Gastroesophageal sphincter (tissue), 3 donors: ENCODE results near the gene ACAP3.

Experiments
- EP300 ChIP-seq: sonication (generic); formaldehyde crosslinking; IDR thresholded peaks from one replicate; pipeline ENCODE4 v1.6.1; 2017; ENCODE audit warnings: antibody characterized with exemption, mild to moderate bottlenecking
- POLR2A ChIP-seq, 2 donors: fragments of 450-650 bp; IDR thresholded peaks; one replicate each; pipeline ENCODE4 v1.6.1; 2017; ENCODE audit warnings: antibody characterized with exemption in 2 of 2, mild to moderate bottlenecking in 2 of 2, moderate library complexity in 1 of 2
- TF ChIP-seq, protein P1 (sequence below), 4 experiments: fragments of 200-600 bp in 2 of 4; fragments of 450-650 bp in 2 of 4; sonication (generic) in 1 of 4; IDR thresholded peaks; one replicate each; pipeline ENCODE4 v1.5.1; 2017 to 2019; ENCODE audit warnings: antibody characterized with exemption in 4 of 4, mild to moderate bottlenecking in 2 of 4, moderate library complexity in 2 of 4

- TF ChIP-seq, protein P1, sequence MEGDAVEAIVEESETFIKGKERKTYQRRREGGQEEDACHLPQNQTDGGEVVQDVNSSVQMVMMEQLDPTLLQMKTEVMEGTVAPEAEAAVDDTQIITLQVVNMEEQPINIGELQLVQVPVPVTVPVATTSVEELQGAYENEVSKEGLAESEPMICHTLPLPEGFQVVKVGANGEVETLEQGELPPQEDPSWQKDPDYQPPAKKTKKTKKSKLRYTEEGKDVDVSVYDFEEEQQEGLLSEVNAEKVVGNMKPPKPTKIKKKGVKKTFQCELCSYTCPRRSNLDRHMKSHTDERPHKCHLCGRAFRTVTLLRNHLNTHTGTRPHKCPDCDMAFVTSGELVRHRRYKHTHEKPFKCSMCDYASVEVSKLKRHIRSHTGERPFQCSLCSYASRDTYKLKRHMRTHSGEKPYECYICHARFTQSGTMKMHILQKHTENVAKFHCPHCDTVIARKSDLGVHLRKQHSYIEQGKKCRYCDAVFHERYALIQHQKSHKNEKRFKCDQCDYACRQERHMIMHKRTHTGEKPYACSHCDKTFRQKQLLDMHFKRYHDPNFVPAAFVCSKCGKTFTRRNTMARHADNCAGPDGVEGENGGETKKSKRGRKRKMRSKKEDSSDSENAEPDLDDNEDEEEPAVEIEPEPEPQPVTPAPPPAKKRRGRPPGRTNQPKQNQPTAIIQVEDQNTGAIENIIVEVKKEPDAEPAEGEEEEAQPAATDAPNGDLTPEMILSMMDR (IDR thresholded peaks at IDR 0.05), result no peak
- no peak for TF ChIP-seq POLR2A (IDR thresholded peaks at IDR 0.05)
- no peak for TF ChIP-seq EP300
These were observed 17.8 kb upstream of the ACAP3 start for GRCh38 chr1:1325288-1326074.
